GM21825 (cell line): Measurements from ENCODE around the gene BRPF3.
"Not testable (repeated sequence)": the region's sequence is repeated elsewhere in the genome, so short reads cannot be mapped to it uniquely, and the experiment has no call there.

Experiments
- ATAC-seq: cut with Tn5 transposase; IDR thresholded peaks from one replicate; pipeline ENCODE4 v1.9.1; 2021; ENCODE audit warnings: mild to moderate bottlenecking, moderate library complexity; ENCODE audit not compliant: unreplicated experiment

Gene BRPF3

DNA sequence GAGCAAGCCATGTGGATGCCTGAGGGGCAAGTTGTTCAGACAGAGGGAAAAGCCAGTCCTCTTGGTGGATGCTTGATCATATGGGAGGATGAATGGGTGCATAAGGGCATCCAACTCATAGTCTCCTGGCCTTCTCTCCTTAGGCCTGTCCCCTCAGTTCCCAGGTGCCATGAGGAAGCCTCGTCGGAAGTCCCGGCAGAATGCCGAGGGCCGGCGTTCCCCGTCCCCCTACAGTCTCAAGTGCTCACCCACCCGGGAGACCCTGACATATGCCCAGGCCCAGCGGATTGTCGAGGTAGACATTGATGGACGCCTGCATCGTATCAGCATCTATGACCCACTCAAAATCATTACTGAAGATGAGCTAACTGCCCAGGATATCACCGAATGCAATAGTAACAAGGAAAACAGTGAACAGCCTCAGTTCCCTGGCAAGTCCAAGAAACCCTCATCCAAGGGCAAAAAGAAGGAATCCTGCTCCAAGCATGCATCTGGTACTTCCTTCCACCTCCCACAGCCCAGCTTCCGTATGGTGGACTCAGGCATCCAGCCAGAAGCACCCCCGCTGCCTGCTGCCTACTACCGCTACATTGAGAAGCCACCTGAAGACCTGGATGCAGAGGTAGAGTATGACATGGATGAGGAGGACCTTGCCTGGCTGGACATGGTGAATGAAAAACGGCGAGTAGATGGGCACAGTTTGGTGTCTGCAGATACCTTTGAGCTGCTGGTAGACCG is 3.8 kb downstream of the BRPF3 start:
- no peak for ATAC-seq

DNA sequence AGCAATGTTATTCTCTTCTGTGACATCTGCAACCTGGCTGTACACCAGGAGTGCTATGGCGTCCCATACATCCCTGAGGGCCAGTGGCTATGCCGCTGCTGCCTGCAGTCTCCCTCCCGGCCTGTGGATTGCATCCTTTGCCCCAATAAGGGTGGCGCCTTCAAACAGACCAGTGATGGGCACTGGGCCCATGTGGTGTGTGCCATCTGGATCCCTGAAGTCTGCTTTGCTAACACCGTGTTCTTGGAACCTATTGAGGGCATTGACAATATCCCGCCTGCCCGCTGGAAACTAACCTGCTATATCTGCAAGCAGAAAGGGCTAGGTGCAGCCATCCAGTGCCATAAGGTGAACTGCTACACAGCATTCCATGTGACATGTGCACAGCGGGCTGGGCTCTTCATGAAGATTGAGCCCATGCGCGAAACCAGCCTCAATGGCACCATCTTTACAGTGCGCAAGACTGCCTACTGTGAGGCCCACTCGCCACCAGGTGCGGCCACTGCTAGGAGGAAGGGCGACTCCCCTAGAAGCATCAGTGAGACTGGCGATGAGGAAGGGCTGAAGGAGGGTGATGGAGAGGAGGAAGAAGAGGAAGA is 4.6 kb downstream of the BRPF3 start:
- ATAC-seq, result no peak

DNA sequence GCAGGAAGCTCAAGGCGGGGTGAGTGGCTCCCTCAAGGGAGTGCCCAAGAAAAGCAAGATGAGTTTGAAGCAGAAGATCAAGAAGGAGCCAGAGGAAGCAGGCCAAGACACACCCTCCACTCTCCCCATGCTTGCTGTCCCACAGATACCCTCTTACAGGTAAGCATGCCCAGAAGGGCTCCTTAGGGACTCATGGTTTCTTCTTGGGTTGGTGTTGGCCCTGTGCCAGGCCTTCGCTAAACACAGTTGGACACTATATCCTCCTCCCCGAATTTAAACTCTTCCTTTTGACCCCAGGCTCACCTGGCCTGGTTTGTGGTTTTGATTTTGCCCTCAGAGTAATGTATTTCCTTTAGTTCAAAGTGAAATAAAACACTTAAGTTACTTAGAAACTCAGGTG is 5.1 kb downstream of the BRPF3 start:
- no peak for ATAC-seq

DNA sequence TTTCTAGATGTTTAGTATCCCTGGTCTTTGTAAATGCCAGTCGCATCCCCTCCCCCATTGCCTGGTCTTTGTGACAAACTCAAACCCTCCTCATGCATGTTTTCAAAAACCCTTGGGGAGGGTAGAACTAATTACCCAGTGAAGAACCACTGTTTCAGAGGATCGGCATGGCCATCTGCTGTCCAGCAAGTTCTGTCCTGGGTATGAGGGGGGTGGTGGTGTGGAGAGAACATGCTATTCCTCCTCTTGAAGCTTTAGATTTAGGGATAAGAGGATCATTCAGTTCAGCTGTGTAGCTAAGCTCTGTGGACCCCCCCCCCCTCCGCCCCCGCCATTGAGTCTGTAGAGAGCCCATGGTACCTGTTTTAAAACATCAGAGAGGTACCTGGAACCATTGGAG is 5.6 kb downstream of the BRPF3 start:
- ATAC-seq, result no peak

DNA sequence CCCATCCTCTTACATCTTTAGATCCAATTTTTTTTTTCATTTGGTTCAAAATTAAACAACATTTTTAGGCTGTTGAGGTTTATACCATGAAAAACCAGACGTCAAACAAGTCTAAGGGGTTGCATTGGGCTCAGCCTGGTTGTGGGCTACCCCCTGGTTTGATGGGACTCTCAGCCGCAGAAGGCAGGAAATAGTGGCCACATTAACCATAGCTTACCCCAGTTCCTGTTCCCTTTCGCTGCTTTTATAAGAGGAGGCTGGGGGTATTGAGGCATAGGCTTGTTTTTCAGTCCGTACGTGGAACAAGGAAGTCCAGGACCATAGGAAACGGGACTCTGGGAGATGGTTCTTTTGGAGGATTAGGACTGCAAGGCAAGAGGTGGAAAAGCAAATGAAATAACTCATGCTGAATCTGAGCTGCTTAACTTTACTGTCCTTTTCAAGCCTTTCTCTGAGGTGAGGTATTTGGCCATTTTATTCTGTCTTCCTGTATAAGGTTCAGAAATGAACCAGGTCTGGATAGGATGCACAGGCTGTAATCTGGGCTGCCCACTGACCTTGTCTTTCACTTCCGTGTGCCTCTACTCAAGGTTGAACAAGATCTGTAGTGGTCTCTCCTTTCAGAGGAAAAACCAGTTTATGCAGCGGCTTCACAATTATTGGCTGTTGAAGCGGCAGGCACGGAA is 7.7 kb downstream of the BRPF3 start:
- ATAC-seq, result no peak

DNA sequence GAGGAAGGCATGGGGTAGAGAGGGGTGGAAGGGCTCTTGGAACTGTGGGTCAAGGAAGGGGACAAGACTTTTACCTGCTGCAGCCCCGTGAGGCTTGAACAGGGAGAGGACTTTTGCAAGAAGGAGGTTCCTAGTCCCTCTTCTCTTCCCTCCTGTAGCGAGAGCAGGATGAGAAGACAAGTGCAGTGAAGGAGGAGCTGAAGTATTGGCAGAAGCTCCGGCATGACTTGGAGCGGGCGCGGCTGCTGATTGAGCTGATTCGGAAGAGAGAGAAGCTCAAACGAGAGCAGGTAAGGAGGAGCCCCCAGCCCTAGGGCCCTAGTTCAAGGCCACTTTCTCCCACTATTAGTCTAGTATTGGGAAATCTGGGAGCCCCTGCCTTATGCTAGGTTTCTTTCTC is 10.6 kb downstream of the BRPF3 start:
- no peak for ATAC-seq

DNA sequence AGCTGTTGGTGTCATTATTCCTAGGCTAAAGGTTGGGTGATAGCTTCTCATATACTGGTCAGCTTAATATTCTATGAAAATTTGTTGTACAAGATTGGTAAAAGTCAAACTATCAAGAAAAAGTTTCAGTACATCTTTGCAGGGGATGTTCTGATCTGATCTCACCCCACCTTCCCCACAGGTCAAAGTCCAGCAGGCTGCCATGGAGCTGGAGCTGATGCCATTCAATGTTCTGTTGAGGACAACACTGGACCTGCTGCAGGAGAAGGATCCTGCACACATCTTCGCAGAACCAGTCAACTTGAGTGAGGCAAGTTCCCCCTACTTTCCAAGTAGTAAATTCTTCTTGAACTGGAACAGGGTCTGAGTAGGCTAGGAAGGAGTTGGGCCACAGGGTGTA is 13.1 kb downstream of the BRPF3 start:
- no peak for ATAC-seq

DNA sequence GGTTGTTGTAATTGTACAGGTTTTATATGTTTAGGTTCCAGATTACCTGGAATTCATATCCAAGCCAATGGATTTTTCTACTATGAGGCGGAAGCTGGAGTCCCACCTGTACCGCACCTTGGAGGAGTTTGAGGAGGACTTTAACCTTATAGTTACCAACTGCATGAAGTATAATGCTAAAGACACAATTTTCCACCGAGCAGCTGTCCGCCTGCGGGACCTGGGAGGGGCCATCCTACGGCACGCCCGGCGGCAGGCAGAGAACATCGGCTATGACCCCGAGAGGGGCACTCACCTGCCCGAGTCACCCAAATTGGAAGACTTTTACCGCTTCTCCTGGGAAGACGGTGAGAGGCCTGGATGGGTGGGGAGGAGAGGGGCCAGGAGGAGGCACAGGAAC is 13.6 kb downstream of the BRPF3 start:
- no peak for ATAC-seq

DNA sequence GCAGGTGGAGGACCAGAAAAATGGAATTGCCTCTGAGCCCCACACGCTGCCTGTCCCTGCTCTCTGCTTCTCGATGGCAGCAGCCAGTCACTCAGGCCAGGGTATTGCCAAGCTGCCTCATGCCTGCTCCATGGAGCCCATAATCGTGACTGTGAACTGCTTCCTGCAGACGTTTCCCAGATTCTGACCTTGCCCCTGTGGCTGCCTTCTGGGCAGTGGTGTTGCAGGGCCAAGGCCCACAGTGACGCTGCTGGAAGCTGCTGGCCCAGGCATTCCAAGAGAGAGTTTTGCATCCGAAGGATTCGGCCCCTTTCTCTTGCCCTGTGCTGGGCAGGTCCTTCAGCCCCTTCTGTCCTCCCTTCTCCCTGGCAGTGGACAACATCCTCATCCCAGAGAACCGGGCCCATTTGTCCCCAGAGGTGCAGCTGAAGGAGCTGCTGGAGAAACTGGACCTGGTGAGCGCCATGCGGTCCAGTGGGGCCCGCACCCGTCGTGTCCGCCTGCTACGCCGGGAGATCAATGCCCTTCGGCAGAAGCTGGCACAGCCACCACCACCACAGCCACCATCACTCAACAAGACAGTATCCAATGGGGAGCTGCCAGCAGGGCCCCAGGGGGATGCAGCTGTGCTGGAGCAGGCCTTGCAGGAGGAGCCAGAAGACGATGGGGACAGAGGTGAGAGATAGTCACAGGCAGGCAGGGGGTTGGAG is 14.5 kb downstream of the BRPF3 start:
- no peak for ATAC-seq

DNA sequence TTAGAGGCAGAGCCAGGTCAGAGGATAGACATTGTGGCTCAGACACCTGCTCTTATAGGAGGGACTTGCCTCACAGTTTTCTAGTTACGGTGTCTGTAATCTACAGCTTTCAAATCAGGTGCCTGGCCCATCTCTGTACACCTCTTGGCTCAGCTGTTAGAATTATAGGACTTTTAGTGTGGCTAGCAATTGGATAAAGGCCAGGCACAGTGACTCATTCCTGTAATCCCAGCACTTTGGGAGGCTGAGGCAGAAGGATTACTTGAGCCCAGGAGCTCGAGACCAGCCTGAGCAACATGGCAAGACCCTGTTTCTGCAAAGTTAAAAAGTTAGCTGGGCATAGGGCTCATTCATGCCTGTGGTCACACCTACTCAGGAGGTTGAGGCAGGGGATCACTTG is 20.0 kb downstream of the BRPF3 start:
- ATAC-seq, result no peak

DNA sequence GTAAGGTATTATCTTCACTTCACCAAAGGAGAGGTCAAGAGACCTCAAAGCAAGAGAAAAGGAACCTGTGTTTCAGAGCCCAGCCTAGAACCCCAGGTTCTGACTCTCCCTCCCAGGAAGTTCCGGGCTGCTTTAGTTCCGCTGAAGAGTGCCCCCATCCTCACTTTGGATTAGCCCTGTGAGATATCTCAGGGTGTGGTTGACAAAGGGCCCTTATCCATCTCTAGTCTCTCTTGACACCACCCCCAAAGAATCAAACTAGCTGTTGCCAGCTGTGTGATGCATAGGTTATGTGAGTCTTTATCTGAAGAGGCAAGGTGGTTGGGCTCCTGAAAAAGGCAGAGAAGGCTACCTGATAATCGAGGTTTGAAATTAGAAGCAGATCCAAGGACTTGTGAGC is 20.6 kb downstream of the BRPF3 start:
- ATAC-seq, result no peak

DNA sequence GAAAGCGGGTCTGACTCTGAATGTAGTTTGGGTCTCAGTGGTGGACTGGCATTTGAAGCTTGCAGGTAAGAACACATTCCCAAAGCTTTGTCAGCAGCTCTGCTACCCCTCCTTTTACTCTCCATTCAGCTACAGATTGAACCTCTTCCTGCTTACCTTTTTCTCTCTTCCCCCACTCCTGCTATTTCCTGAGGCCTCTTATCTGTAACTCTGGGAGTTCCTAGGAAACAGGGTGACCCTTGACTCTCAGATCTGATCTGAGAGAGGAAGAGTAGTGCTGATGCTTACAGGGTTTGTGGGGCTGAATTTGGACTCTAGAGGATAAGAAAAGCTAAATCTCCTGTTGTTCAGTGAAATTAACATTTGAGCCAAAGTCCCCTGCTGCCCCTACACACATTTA is 21.4 kb downstream of the BRPF3 start:
- no peak for ATAC-seq

DNA sequence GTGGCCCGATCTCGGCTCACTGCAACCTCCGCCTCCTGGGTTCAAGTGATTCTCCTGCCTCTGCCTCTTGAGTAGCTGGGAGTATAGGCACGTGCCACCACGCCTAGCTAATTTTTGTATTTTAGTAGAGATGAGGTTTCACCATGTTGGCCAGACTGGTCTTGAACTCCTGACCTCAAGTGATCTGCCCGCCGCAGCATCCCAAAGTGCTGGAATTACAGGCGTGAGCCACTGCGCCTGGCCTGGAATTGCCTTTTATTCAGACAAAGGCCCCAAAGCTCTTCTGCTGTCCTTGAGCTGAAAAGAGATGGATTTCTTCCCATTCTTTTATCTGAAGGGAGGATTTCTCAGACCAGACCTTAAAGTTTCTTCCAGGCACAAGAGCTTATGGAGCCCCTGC is 22.0 kb downstream of the BRPF3 start:
- not testable (repeated sequence) for ATAC-seq

DNA sequence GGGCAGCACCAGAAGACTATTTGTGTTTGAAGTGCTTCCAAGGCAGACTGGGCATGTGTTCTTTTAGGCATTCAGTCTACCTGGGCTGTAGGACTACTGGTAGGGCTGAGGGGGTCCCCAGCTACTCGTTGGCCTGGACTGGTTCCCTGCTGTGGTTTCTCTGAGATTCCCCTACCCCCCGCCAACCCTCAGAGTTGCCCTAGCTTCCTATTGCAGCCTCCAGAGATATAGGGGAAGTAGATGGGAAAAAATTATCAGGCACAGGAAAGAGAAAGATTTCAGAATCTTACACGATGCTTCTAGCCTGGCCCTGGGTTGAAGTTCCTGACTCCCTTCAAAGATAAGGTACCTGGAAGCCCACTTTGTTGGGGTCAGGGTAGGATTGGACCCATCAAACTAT is 22.5 kb downstream of the BRPF3 start:
- ATAC-seq, result no peak

DNA sequence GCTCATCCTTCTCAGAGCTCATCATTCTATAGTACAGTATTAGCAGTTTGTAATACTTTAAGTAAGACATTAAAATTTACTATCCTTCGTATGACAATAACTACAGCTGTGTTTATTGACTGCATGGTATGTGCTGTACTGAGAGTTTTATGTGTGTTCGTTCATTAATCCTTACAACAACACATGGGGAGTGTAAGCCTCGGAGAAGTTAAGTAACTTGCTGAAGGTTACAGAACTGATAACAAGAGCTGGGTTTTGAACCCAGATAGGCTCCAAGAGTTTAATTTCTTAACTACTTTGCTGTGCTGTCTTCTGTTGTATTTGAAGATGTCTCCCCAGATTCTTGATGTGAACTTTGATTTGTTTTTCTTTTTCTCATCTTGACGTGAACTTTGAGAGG is 23.7 kb downstream of the BRPF3 start:
- no peak for ATAC-seq

DNA sequence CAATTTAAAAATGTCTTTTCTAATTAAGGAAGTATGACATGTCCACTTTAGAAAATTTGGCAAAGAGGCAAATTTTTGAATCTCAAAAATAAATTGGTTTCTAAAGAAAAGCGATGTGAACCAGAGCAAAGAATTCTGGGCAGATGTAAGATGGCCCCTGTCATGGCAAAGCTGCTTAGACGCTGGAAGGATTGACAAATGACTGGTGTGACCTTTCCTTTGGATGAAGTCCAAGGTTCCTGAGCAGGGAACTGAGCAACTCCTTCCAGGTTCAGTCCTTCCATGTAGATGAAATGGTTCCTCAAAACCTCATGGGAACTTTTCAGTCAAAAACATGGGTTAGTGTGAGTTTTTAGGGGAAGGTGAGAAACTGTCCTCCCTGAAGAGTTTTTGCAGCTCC is 25.1 kb downstream of the BRPF3 start:
- ATAC-seq, result no peak

DNA sequence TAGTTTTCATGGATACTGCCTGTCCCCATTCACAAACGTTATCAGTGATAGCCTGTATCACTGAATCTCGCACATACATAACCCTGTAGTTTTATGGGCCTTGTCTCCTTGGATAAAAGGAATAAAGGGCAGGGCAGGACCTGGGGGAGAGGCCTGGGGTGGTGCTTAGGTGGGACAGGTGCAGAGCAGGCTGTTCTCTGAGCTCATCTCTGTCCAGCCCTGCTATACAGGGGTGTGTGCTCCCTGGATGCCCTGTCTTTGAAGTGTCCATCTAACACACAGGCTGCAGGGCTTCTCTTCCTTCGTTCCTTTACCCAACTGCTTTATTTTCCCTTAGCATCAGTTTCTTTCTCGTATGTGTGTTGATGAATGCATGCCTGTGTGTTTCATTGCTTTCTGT is 26.4 kb downstream of the BRPF3 start:
- no peak for ATAC-seq

DNA sequence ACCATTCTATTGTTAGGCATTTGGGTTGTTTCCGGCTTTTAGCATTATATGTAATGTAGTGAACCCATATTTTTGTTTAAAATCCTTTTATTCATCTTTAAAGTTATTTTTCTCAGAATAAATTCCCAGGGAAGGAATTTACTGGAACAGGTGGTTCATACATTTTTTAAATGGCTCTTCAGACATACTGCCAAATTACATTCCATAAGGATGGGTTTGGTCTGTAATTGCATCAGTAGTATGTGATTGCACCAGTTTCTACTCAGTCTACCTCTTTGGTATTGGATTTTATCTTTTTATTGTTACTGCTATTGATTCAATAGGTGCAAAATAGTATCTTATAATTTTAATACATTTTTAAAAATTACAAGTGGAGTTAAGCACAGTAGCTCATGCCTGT is 27.2 kb downstream of the BRPF3 start:
- ATAC-seq, result no peak

DNA sequence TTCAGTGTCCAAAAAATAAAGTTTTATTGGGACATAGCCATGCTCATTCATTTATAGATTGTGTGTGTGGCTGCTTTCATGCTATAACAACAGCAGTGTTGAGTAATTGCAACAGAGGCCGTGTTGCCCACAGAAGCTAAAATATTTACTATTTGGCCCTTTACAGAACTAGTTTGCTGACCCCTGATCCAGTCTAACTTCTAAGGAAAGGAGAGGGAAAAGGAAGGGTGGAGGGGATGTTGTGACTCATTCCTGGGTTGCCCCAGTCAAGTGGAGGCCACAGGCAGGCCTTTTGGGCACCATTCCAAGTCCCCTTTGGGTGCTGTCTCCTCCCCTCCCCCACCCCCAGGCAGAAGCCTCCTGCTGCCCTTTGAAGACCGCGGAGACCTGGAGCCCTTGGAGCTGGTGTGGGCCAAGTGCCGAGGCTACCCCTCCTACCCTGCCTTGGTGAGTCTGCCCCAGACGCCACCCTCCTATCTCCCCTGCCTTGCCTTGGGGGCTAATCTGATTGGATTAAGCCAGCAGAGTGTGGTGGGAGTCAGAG is 28.4 kb downstream of the BRPF3 start:
- ATAC-seq, result no peak

DNA sequence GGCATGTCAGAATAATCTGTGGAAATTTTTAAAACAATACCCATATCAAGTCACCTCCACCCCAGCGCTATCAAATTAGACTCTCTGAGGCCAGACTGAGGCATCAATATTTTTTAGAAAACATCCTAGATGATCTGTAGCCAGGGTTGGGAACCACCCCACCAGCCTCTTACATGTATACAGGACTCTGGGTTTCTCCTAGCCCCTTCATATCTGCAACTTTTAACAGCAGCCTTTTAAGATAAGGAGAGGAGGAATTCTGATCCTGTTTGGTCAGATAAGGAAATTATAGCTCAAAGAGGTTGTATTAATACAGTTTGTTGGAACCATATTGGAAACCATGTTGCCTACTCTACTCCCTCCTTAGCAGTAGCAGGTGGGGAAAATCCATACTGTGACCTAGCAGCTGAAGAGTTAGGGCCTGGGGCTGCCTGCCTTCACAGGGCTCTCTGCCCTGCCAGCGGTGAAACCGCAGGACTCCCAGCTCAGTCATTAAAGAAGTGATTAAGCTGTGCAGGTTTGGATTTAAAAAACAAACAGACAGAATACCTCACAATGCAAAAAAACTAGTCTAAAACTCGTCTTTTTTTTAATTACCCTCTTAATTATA is 30.0 kb downstream of the BRPF3 start:
- no peak for ATAC-seq
